ENCODE results near the gene TET2.

DNA sequence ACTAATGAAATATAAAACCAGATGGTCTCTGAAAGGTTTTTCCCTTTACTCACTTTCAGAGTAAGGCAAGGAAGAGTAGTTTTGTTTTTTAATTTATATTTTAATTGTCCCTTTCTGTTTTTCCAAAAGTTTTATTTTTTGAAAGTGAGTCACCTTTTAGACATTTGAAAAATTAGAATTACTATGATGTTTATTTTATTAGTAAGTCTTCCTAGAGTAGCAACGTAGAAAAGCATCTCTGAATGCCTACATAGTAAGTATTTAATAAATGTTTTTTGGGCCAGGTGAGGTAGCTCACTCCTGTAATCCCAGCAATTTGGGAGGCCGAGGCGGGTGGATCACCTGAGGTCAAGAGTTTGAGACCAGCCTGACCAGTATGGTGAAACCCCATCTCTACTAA, 51.1 kb downstream of the TET2 start:
- TF ChIP-seq, protein P1, sequence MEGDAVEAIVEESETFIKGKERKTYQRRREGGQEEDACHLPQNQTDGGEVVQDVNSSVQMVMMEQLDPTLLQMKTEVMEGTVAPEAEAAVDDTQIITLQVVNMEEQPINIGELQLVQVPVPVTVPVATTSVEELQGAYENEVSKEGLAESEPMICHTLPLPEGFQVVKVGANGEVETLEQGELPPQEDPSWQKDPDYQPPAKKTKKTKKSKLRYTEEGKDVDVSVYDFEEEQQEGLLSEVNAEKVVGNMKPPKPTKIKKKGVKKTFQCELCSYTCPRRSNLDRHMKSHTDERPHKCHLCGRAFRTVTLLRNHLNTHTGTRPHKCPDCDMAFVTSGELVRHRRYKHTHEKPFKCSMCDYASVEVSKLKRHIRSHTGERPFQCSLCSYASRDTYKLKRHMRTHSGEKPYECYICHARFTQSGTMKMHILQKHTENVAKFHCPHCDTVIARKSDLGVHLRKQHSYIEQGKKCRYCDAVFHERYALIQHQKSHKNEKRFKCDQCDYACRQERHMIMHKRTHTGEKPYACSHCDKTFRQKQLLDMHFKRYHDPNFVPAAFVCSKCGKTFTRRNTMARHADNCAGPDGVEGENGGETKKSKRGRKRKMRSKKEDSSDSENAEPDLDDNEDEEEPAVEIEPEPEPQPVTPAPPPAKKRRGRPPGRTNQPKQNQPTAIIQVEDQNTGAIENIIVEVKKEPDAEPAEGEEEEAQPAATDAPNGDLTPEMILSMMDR (conservative IDR thresholded peaks at IDR 0.05) = no peak
- TF ChIP-seq ZFX (IDR thresholded peaks at IDR 0.05) = no peak

All from C4-2B (cell line).